ENCODE data around the gene TPGS2. TPM values are rescaled to one million over a fixed set of nuclear protein-coding genes. Genes with fewer than 3 reads are reported as not detected.
"Not testable (repeated sequence)": the region's sequence is repeated elsewhere in the genome, so short reads cannot be mapped to it uniquely, and the experiment has no call there.

TPGS2 gene, protein sequence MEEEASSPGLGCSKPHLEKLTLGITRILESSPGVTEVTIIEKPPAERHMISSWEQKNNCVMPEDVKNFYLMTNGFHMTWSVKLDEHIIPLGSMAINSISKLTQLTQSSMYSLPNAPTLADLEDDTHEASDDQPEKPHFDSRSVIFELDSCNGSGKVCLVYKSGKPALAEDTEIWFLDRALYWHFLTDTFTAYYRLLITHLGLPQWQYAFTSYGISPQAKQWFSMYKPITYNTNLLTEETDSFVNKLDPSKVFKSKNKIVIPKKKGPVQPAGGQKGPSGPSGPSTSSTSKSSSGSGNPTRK
- total RNA-seq (2014; rRNA removed; shearing (Covaris generic)): 285 and 288 TPM in 2 replicates

DNA sequence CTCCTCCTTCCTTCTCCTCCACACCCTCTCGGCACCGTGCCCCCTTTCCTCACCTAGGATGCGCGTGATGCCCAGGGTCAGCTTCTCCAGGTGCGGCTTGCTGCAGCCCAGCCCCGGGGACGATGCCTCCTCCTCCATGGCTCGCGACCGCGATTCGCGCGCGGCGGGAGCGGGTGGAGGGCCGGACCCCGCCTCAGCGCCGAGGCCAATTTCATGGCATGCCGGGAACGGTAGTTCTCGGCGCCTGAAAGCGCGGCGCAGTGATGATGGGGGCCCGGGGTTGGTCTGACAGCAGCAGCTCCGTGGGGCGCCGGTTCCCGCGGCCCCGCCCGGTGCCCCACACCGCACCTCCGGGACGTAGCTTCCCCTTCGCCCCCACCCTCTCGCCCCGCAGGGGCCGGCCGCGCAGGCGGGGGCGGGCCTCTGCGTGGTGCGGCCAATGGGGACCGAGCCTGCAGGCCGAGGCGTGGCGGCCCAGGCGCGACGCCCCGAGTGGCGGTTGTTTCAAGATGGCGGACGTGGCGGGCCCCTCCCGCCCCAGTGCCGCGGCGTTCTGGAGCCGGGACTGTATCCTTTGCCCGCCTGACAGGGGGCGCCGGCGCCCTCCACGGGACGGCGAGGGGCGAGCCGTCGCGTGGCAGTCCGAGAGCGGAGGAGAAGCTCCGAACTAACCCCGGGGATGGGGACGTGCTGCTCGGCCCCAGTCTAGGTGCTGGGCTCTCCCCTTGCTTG lies at the start of gene TPGS2, which contains the start of gene KIAA1328:
TSS of gene TPGS2 (minus strand) at position 373 of the 732 bp plus-strand sequence. CDS start at position 138, 235 bp downstream.
TSS of gene KIAA1328 (plus strand) at position 498 of the 732 bp plus-strand sequence. CDS start at position 510, 12 bp downstream.
- peak; percentile 83 for DNase-seq (ENCODE audit: low spot score)

DNA sequence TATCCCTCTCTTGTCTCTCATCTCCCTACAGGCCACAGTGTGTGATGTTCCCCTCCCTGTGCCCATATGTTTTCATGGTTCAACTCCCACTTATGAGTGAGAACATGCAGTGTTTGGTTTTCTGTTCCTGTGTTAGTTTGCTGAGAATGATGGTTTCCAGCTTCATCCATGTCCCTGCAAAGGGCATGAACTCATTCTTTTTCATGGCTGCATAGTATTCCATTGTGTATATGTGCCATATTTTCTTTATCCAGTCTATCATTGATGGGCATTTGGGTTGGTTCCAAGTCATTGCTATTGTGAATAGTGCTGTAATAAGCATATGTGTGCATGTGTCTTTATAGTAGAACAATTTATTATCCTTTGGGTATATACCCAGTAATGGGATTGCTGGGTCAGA lies 45.0 kb upstream of the TPGS2 start:
- not testable (repeated sequence) for DNase-seq (ENCODE audit: low spot score)

DNA sequence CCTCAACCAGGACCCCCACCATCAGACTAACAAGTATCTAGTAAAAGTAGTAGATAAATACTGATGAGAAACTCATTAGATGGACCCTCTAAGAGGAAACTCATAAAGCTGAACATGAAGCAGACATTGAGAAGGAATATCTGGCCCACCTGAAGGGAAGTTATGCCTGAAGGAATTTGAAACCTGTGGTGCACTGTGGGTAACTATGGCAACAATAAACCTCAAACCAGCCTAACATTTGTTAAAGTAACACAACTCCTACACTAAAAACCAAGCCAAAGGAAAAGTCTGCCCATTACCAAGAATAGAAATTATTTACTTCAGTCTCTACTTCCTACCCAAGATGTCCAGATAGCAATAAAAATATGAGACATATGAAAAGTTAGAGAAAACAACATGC lies 43.5 kb upstream of the TPGS2 start:
- no peak for DNase-seq (ENCODE audit: low spot score)

DNA sequence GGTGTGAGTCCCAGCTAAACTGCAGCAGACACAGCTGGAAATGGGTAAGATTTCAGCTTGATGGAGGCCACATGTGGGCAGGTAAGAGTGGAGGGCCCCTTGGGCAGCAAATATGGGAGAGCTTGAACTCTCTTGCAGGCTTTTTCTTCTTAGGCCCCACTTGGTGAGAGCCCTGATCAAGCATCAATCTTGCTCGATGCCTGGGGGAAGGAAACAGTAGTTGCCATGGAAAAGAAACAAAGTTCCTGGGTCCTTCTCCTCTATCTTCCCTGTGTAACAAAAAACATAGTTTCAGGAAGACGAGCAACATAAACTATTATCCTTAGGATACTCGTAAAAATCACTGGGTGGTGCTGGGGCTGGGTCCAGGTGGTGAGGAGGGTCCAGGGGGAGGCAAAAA lies 43.0 kb upstream of the TPGS2 start:
- DNase-seq (ENCODE audit: low spot score): no peak

DNA sequence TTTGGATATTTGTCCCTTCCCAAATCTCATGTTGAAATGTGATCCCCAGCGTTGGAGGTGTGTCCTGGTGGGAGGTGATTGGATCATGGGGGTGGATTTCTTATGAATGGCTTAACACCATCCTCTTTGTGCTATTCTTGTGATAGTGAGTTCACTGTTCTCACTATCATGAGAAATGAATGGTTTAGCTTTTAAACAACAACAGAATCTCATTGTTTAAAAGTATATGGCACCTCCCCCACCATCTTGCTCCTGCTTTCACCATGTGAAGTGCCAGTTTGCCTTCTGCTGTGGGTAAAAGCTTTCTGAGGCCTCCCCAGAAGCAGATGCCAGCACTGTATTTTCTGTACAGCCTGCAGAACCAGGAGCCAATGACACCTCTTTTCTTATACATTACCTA lies 38.3 kb upstream of the TPGS2 start:
- no peak for DNase-seq (ENCODE audit: low spot score)

DNA sequence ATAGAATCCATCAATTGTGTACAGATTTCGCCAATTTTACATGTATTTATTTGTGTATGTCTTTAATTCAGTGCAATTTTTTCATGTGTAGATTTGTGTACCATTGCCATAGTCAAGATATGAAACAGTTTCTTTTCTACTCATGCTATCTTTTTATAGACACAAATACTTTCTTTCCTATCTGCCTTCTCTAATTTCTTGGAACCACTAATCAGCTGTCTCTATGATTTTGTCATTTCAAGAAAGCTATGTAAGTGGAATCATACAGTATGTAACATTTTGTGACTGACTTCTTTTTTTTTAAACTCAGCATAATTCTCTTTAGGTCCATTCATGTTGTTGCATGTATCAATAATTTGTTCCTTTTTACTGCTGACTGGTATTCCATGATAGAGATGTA lies 33.4 kb upstream of the TPGS2 start:
- no peak for DNase-seq (ENCODE audit: low spot score)

DNA sequence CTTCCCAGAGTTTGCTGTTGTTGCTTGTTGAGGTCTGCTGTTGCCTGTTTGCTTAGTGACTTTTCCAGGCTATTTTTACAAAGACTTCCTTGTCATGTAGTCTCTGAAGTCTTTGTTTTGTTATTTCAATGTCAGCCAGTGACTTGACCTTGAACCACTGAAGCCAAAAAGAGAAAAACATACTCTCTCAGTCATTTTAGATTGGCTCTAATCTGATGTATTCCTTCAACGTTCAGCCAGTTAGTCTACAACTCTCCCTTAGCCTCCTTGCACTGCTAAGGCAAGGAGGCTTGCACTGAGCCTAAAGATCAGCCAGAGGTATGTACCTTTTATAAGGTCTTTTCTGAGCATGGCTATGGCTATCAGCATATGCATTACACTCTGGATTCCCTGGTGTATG lies 28.0 kb upstream of the TPGS2 start:
- no peak for DNase-seq (ENCODE audit: low spot score)

DNA sequence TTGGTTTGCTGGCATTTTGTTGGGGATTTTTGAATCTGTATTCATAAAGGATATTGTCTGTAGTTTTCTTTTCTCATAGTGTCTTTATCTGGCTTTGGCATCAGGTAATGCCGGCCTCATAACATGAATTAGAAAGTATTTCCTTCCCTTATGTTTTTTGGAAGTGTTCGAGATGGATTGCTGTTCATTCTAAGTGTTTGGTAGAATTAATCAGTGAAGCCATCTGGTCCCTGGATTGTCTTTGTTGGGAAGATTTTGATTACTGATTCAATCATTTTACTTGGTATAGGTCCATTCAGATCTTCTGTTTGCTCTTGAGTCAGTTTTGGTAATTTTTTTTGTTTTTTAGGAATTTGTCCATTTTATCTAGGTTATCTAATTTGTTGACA lies 22.4 kb upstream of the TPGS2 start:
- no peak for DNase-seq (ENCODE audit: low spot score)

DNA sequence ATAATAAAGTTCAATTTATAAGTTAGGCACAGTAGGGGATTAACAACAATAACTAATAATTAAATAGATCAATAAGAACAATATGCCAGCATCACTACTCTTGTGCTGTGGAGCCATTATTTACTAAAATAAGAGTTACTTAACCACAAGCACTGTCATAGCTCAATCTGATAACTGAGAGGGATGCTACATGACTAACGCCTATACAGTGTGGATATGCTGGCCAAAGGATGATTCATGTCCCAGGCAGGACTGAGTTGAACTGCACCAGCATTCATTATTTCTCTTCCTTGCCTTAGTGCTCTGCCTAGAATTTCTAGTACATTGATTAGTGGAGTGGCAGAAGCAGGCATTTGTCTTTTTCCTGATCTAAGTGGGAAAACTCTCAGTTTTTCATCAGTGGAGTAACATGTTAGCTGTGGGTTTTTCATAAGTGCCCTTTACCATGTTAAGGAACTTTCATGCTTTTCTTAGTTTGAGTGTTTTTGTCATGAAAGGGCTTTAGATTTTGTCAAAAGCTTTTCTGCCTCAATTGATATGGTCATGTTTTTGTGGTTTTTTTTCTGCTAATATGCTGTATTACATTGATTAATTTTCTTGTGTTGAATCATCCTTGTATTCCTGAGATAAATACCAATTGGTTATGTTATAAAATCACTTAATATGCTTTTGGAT lies 21.9 kb upstream of the TPGS2 start:
- DNase-seq (ENCODE audit: low spot score): peak; percentile 92

DNA sequence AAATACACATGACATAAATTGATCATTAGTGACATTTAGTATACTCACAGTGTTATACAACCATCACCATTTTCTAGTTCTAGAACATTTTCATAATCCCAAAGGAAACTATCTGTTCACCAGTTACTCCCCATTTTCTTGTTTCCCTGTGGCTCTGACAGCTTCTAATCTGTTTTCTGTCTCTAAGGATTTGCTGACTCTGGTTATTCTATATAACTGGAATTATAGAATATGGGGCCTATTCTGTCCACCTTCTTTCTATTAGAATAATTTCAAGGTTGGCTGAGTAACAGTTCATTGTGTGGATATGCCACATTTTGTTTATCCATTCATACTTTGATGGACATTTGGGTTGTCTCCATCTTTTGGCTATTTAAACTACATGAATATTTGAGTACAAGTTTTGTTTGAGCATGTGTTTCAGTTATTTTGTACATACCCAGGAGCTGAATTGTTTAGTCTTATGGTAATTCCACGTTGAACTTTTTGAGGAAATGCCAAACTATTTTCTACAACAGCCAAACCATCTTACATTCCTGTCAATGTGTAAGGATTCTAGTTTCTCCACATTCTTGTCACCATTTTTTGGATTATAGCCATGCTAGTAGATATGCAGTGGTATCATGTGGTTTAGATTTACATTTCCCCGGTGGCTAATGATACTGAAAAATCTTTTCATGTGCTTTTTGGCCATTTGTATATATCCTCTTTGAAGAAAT lies 20.6 kb upstream of the TPGS2 start:
- peak; percentile 22 for DNase-seq (ENCODE audit: low spot score)

DNA sequence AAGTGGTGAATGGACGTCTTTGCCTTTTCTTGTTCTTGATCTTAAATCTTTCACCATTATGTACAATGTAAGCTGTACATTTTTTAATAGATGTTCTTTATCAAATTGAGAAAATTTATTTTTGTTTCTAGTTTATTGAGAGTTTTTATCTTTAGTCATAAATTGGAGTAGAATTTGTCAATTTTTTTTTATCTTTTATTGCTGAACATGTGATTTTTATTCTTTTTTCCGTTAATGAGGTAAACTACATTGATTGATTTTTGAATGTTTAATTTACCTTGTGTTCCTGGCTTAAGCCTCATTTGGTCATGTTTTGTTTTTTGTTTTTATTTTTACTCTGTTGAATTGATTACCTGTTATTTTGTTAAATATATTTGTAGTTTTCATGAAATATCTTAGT lies 19.8 kb upstream of the TPGS2 start:
- no peak for DNase-seq (ENCODE audit: low spot score)

DNA sequence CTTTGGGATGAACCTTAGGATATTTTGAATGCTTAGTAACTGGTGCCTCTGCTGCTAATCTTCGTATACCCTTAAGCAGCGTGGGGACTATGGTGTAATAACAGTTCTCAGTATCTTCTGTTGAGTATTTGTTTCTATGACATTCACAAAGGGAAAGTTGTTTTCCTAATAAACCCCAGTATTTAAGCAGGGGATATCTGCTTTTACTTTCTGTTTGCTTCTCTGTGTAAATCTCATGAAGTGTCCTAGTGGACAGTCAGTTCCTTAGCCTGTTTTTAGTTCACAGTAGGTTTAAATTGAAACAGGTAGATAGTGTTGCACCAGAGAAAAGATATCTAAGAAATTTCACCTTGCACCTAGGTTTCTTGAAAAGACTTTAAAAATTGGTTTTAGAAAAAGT lies 15.0 kb upstream of the TPGS2 start:
- DNase-seq (ENCODE audit: low spot score): no peak

DNA sequence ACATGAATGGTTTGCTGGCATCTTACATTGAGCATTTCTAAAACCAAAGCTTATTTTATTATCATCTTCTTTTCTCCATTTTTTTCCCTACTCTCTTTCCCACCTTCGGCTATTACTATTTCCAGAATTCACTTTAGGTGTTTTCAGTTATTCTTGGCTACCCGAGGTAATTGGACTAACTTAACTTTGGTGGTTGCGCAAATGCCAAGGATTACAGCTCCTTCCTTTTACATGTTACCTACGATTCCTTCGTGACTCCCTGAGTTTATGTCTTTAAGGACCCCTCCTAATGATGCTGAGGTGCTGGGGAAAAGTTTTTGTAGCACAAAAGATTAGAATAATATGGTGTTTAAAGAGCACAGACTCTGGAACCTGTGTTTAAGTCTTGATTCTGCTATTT lies 14.4 kb upstream of the TPGS2 start:
- DNase-seq (ENCODE audit: low spot score): no peak

DNA sequence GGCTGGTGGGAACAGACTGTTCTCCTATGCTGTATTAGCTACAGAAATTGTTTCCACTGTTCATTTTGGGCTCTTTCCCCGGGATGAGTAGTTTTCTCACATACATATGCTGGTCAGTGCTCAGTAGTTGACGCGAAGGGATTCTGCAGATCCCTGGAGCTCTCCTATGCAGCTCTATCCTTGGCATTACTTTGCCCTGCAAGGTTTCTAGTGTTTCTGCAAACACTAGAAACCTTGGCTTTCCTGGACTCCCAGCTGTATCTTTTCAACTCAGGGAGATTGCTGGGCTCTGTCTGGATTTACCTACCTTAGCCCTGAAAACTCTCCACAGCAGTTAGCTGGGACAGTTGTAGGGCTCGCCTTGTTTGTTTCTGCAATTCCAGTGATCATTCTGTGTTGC lies 11.0 kb upstream of the TPGS2 start:
- DNase-seq (ENCODE audit: low spot score): no peak

DNA sequence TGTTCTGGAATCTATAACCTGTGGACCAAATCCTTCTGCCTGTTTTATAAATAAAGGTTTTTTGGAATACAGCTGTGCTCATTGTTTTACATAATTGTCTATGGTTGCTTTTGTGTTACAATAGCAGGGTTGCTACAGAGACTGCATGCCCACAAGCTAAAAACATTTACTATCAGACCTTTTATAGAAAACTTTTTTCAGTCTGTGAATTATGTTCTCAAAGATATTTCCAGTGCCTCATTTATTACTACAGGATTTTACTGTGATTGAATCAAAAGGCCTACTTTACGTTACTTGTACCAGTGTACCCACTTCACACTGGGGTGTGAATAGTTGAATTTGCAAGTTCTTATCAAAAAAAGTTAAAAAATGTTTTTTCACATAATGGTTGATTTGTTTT lies 7.1 kb upstream of the TPGS2 start:
- no peak for DNase-seq (ENCODE audit: low spot score)

DNA sequence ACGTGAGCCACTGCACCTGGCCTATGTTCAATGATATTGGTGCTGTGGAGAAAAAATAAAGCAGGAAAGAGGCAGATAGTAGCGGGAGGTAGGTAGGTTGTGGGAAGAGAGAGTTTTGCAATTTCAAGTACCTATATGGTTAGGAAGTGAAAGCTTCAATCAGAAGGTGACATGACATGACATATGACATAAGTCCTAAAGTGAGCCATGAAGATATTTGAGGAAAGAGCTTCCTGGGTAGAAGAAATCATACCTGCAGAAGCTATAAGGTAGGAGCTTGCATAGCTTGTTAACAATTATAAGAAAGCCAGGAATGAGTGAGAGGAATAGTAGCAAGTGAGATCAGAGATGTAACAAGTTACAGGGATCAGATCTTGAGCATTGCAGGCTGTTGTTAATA lies 4.3 kb upstream of the TPGS2 start:
- no peak for DNase-seq (ENCODE audit: low spot score)

DNA sequence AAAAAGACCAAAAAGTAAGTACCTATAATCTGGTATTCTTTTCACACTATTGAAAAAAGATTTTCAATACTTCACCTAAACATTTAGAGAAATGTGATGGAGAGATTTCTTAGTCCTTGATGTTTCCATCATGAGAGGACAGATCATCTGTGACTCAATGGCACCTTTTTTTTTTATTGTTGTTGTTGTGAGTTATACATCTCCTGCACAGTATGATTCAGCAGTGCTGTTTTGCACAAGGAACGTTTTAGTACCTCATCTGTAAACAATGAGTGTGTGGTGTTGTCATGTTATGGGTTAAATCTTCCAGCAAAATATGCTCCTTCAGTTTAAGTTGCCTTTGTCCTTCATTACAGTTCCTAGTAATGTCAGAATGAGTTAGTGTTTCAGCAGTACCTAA lies 2.3 kb upstream of the TPGS2 start:
- no peak for DNase-seq (ENCODE audit: low spot score)

DNA sequence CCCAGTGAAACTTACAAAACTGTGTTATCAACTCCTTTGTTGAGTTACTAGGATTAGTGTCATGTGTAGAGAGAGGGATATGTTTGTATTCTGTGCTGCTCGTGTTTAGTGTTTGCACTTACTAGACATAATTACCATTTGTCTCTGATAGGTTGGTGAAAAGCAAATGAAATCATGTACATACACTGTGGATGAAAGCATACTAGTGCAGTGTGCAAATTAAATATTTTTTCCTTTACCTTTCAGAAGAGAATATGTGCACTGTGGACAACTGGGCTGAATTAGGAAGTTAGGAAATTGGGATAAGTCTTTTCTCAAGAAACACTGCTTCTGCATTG lies 1.3 kb upstream of the TPGS2 start:
- no peak for DNase-seq (ENCODE audit: low spot score)

DNA sequence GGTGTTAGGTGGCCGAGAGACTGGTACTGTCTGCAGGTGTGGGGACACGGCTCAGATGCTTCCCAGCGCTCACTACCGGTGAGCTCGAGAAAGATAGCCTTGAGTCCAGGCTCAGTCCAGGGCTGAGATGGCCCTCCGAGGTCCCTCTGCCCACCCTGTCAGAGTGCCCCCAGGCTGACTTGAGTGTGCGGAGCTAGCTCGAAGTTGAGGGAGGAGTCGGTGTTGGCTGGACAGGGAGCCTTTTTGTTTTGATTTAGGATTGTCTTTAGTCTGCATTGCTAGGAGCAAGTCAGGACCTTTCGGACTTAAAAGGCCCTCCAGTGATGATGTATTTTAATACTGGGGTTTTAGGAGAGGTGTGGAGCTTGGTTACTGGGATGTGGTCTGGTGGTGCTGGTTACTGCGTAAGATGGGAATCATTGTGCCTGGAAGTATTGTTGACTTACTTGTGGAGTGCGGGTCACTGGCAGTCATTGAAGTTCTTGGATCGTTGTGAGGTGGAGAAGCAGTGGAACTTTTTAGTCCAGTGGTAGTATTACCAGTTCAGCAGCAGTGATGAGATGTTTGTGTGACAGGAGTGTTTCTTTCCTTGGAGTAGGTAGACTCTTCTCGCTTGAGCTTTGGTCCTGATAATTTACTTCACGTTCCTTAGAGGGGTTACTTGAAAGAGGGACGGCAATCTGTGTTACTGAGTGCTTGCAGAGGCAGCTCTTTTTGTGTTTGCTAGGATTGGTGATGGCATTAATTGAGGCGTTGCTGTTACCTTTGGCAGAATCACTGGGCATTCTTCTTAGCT lies 758 bp upstream of the TPGS2 start:
- DNase-seq (ENCODE audit: low spot score): peak; percentile 22

DNA sequence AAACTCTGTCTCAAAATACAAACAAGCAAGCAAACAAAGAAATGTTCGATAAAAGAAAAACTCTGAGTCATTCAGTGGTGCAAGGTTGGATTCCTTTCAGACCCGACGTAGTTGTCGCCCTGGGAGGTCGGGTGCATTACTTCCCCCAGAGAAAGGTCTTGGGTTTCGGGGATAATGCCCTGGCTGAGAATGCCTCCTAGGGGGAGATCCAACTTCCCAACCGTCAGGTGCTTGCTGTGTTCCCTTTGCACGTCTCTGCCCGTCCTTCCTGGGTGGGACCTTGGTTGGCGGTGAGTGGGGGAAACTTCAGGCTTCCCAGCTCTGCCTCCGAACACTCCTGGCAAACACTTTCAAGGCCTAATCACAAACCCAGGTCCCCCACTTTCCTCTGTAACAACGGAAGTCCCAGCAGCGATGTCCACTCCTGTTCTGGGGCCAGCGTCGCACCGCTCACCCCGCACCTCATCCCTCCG lies 609 bp downstream of the TPGS2 start:
- peak; percentile 53 for DNase-seq (ENCODE audit: low spot score)

DNA sequence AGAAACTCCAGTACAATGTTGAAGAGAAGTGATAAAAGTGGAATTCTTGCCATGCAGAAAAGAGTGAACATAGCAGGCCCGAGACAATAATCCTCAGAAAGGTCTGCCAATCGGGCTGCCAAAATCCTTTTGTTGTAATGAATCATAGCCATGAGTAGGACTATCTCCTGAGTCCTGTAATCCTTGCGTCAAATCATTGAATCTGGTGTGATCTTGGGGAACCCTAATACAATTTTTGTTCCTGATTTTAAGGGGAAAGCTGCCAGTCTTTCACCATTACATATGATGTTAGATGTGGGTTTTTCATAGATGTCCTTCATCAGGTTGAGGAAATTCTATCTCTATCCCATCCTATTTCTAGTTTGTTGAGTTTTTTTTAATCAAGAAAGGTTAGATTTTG lies 2.2 kb downstream of the TPGS2 start:
- no peak for DNase-seq (ENCODE audit: low spot score)

All from A172 (cell line).